Ishikawa (cell line): ENCODE data around the gene SGMS1.

ENCODE experiments used
- CEBPB ChIP-seq: IDR thresholded peaks from 2 replicates; pipeline ENCODE4 v1.6.1; 2012
- CREB1 ChIP-seq: IDR thresholded peaks from 2 replicates; pipeline ENCODE4 v1.6.1; 2012; ENCODE audit warnings: low read depth
- EGR1 ChIP-seq: IDR thresholded peaks from 2 replicates; pipeline ENCODE4 v1.6.1; 2012
- EP300 ChIP-seq: IDR thresholded peaks from 2 replicates; pipeline ENCODE4 v1.6.1; 2012; ENCODE audit warnings: borderline replicate concordance
- FOXM1 ChIP-seq: IDR thresholded peaks from 2 replicates; pipeline ENCODE4 v1.6.1; 2012; ENCODE audit warnings: low read depth, borderline replicate concordance
- NFIC ChIP-seq: IDR thresholded peaks from 2 replicates; pipeline ENCODE4 v1.6.1; 2012
- RAD21 ChIP-seq: IDR thresholded peaks from 2 replicates; pipeline ENCODE4 v1.6.1; 2012; ENCODE audit warnings: low read depth
- TAF1 ChIP-seq: IDR thresholded peaks from 2 replicates; pipeline ENCODE4 v1.6.1; 2012; ENCODE audit warnings: low read depth, mild to moderate bottlenecking
- TCF12 ChIP-seq: IDR thresholded peaks from 2 replicates; pipeline ENCODE4 v1.6.1; 2012; ENCODE audit warnings: low read depth
- TEAD4 ChIP-seq: IDR thresholded peaks from 2 replicates; pipeline ENCODE4 v1.6.1; 2012
- YY1 ChIP-seq: IDR thresholded peaks from 2 replicates; pipeline ENCODE4 v1.6.1; 2012; ENCODE audit warnings: low read depth
- ZBTB7A ChIP-seq: IDR thresholded peaks from 2 replicates; pipeline ENCODE4 v1.6.1; 2012; ENCODE audit warnings: low read depth
- TF ChIP-seq, protein P1 (sequence below): IDR thresholded peaks from 2 replicates; pipeline ENCODE4 v1.6.1; 2012
- TF ChIP-seq, protein P2 (sequence below): IDR thresholded peaks from 2 replicates; pipeline ENCODE4 v1.6.1; 2012; ENCODE audit warnings: low read depth, mild to moderate bottlenecking
- TF ChIP-seq, protein P3 (sequence below): IDR thresholded peaks from 2 replicates; pipeline ENCODE4 v1.6.1; 2012

SGMS1 gene

DNA sequence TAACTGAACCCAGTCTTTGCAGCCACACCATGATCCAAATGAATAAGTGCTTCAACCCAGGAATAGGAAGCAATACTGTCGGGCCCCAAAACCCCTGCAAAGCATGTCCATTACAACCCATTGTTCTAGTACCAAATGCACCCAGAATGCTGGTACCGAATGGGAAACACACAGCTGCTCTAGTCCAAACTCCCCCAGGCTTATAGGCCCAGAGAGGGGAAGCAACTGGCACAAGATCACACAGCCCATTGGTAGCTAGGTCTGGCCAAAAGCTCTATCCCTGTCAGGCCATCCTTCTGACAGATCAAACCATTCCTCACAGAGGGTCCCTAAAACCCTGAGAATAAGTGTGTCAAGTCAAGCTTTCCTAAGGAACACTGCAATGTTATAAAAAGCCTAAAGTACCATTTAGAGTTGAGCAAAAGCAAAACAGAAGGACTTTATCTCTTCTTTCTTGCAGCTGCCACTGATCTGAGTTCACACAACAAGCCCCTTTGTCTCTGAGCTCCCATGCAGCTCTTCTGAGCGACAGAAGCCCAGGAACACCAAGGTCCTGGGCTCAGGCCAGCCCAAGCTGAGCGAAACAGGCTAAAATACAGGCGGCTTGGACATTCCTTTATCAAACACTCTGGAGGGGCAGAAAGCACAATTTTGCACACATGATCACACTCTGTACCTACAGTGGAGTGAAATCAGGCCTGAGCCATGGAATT lies 116.7 kb downstream of the SGMS1 start:
- TF ChIP-seq, protein P1, sequence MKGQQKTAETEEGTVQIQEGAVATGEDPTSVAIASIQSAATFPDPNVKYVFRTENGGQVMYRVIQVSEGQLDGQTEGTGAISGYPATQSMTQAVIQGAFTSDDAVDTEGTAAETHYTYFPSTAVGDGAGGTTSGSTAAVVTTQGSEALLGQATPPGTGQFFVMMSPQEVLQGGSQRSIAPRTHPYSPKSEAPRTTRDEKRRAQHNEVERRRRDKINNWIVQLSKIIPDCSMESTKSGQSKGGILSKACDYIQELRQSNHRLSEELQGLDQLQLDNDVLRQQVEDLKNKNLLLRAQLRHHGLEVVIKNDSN, result no peak
- no peak for TF ChIP-seq CREB1
- no peak for TF ChIP-seq FOXM1
- no peak for TF ChIP-seq TEAD4
- TF ChIP-seq EGR1, result no peak
- TF ChIP-seq TCF12, result no peak
- no peak for TF ChIP-seq ZBTB7A
- TF ChIP-seq EP300, result no peak
- TF ChIP-seq, protein P2, sequence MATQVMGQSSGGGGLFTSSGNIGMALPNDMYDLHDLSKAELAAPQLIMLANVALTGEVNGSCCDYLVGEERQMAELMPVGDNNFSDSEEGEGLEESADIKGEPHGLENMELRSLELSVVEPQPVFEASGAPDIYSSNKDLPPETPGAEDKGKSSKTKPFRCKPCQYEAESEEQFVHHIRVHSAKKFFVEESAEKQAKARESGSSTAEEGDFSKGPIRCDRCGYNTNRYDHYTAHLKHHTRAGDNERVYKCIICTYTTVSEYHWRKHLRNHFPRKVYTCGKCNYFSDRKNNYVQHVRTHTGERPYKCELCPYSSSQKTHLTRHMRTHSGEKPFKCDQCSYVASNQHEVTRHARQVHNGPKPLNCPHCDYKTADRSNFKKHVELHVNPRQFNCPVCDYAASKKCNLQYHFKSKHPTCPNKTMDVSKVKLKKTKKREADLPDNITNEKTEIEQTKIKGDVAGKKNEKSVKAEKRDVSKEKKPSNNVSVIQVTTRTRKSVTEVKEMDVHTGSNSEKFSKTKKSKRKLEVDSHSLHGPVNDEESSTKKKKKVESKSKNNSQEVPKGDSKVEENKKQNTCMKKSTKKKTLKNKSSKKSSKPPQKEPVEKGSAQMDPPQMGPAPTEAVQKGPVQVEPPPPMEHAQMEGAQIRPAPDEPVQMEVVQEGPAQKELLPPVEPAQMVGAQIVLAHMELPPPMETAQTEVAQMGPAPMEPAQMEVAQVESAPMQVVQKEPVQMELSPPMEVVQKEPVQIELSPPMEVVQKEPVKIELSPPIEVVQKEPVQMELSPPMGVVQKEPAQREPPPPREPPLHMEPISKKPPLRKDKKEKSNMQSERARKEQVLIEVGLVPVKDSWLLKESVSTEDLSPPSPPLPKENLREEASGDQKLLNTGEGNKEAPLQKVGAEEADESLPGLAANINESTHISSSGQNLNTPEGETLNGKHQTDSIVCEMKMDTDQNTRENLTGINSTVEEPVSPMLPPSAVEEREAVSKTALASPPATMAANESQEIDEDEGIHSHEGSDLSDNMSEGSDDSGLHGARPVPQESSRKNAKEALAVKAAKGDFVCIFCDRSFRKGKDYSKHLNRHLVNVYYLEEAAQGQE, result no peak
- TF ChIP-seq, protein P3, sequence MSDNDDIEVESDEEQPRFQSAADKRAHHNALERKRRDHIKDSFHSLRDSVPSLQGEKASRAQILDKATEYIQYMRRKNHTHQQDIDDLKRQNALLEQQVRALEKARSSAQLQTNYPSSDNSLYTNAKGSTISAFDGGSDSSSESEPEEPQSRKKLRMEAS, result no peak
- no peak for TF ChIP-seq TAF1
- TF ChIP-seq NFIC, result no peak

DNA sequence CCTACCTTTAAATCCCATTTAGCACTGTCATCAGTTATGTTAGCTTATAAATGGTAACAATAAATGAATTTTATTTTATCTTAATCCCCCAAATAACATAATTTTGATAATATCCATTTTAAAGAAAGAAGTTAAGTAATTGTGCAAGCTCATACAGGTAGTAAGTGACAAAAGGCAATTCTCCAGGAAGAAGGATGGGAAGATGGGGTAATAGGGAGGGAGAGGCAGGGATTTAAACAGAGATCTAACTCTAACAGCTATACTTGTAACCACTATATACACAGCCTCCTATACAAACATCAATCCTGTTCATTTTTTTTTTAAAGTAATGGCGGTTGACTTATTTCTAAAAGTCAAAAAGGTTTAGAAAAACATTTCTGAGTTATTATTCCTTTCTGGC lies 119.4 kb downstream of the SGMS1 start:
- TF ChIP-seq ZBTB7A (no peak), TAF1 (no peak)

DNA sequence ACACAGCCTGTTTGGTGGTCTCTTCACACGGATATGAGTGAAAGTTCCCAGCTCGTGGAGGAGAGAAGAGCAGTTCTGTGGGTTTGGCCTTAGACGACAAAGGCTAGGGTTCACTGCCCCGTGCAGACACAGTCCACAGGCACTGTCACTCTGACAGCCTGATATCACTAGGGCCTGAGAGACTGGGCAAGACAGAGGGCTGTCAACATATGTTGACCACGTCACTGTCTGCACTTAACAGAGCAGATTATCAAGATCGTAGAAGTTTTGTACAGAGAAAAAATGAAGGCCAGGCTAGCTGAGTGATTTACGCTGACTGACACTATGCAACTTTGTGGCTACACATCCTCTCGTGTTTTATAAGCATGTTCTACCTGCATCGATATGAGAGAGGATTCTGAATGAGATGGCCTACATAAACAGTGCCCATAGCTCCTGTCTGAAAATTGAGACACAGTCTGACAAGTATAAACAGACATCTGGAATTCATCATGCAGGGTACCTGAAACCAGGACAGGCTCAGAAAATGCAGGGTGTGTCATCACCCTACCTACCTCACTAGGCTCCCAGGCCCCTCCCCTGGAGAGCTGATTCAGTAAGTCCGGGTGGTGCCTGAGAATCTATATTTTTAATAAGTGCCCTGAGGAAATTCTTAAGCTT lies 120.0 kb downstream of the SGMS1 start:
- TF ChIP-seq RAD21 (no peak), TAF1 (no peak), NFIC (no peak), CEBPB (no peak), TEAD4 (no peak), YY1 (no peak)
- TF ChIP-seq, protein P3, result no peak

DNA sequence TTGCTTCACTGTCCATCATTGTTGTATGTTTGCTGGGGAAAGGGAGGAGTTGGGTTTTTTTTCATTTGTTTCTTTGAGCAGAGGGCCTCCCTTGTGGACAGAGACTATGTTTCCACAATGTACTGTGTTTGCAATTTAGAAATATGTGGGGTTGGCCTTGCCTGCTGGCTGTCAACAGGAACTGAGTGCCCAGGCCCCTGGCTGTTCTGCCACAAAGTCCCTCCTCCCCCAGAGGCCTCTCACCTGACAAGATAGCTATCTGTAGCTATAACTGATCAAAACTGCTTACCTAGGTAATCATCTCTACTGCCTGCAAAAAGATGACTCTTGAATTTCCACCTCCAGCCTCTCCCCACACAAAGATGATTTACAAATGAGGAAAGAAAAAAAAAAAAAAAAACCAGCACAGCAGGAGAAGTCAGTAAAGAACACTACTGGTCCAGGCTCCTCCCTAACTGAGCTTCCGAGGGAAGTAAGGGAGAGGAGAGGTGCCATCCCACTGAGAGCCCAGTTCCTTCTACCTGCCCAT lies 121.8 kb downstream of the SGMS1 start:
- no peak for TF ChIP-seq RAD21
- no peak for TF ChIP-seq CEBPB
- TF ChIP-seq, protein P1, result no peak
- TF ChIP-seq, protein P2, result no peak
- no peak for TF ChIP-seq FOXM1
- no peak for TF ChIP-seq TEAD4
- no peak for TF ChIP-seq YY1
- TF ChIP-seq, protein P3, result no peak
- no peak for TF ChIP-seq TAF1
- no peak for TF ChIP-seq NFIC
- no peak for TF ChIP-seq CREB1
- TF ChIP-seq EP300, result no peak
- no peak for TF ChIP-seq ZBTB7A
- no peak for TF ChIP-seq TCF12
- TF ChIP-seq EGR1, result no peak

DNA sequence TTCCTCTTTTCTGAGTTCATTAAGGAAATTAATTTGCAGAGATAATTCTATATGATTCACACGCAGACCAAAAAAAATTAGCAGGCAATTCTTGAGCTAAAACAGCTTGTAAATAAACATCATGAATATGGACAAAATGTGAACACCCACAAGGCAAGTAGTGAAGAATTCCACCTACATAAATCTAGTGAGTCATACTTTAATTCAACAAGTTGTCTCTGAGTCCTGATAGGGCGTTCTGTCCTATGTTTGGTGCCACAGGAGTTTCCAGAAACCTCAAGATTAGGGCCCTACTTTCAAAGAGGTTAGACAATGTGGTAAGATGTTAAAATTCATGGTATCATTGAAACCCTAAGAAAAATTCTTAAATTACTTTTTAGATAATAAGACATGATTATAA lies 122.3 kb downstream of the SGMS1 start:
- no peak for TF ChIP-seq YY1

DNA sequence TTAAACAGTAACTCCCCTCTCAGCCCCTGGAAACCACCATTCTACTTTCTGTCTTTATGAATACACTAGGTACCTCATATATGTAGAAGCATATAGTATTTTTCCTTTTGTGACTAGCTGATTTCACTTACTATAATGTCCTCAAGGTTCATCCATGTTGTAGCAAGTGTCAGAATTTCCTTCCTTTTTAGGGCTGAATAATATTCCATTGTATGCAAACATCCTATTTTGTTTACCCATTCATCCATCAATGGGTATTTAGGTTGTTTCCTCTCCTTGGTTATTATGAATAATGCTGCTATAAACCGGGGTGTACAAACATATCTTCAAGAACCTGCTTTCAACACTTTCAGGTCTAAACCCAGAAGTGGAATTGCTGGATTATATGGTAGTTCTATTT lies 125.3 kb downstream of the SGMS1 start:
- TF ChIP-seq RAD21 (no peak), EGR1 (no peak), ZBTB7A (no peak), CREB1 (no peak), TEAD4 (no peak), CEBPB (no peak), EP300 (no peak), NFIC (no peak), FOXM1 (no peak), TAF1 (no peak)
- TF ChIP-seq, protein P2, result no peak
- TF ChIP-seq, protein P1, result no peak
- TF ChIP-seq, protein P3, result no peak
